HG02588 (cell line): ENCODE data around the gene PNISR.
A peak's percentile ranks its signal among the peaks of the same experiment; 100 is the strongest.
"Not testable (repeated sequence)": the region's sequence is repeated elsewhere in the genome, so short reads cannot be mapped to it uniquely, and the experiment has no call there.

Experiments used
- ATAC-seq: cut with Tn5 transposase; IDR thresholded peaks from one replicate; pipeline ENCODE4 v1.9.1; 2021; ENCODE audit warnings: mild to moderate bottlenecking, moderate library complexity; ENCODE audit not compliant: unreplicated experiment

The PNISR gene, protein sequence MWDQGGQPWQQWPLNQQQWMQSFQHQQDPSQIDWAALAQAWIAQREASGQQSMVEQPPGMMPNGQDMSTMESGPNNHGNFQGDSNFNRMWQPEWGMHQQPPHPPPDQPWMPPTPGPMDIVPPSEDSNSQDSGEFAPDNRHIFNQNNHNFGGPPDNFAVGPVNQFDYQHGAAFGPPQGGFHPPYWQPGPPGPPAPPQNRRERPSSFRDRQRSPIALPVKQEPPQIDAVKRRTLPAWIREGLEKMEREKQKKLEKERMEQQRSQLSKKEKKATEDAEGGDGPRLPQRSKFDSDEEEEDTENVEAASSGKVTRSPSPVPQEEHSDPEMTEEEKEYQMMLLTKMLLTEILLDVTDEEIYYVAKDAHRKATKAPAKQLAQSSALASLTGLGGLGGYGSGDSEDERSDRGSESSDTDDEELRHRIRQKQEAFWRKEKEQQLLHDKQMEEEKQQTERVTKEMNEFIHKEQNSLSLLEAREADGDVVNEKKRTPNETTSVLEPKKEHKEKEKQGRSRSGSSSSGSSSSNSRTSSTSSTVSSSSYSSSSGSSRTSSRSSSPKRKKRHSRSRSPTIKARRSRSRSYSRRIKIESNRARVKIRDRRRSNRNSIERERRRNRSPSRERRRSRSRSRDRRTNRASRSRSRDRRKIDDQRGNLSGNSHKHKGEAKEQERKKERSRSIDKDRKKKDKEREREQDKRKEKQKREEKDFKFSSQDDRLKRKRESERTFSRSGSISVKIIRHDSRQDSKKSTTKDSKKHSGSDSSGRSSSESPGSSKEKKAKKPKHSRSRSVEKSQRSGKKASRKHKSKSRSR

GRCh38 chr6:99424761-99425646, at the start of gene PNISR:
TSS of gene PNISR (minus strand) at chr6:99425308. CDS start at chr6:99414659, 10,649 bp downstream.
- peak; percentile 89 for ATAC-seq

GRCh38 chr6:99473730-99474129, 48.6 kb upstream of the PNISR start:
- ATAC-seq = no peak

DNA sequence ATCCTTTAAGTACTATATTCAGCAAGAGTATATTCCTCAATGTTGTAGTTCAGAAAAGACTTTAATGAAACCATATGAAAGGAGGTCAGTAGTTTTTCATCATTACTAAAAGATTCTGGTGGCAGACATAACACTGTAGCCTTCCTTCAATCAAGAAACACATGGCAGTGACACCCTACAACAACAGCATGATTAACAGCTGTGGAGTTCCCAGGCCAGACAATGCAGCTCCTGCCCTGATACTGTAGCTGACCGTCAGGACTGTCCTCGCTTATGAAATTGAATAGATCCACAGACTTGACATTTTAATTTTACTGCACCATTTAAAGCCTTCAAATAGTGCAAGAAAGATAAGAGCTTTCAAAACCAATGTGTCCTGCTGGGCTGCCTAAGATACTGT, 46.5 kb upstream of the PNISR start:
- ATAC-seq = no peak

GRCh38 chr6:99467509-99468106, 42.5 kb upstream of the PNISR start:
- peak; percentile 68 for ATAC-seq

GRCh38 chr6:99459133-99459532, 34.0 kb upstream of the PNISR start:
- not testable (repeated sequence) for ATAC-seq

GRCh38 chr6:99458319-99458718, 33.2 kb upstream of the PNISR start:
- ATAC-seq = no peak

GRCh38 chr6:99446076-99446475, 21.0 kb upstream of the PNISR start:
- ATAC-seq = no peak

DNA sequence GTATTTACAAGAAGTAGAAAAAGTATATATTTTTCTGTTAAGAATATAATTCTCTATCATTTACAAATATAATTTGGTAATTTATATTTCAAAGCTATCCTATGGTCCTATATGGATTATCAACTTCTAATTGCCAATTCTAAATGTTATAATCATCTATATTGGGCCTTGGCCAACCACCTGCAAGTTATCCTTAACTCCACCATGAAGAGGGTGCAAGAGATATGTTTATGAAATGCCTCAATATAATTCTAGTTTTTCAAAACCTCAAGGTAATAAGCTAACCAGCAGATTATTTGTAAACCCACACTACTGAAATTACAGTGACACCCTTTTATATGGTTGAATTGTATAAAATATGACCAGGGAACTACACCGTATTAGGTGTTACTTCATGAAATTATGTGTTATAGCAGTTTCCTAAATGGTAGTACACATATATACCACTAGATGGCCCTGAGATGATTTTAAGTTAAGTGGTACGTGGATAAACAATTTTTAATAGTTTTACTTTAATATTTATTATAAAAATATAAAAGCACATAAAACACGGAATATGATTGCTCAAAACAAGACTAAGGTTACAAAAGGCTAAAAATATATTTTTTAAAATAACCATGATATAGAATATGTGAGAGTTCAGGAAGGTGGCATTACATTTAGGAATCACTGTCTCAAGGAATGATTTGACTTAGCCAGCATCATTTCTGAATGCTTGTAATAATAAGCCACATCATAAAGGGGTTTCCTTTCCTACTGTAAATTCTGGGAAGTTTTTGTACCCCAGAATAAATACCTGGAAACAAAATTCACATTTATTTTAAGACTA, 9.8 kb upstream of the PNISR start:
- peak; percentile 71 for ATAC-seq

DNA sequence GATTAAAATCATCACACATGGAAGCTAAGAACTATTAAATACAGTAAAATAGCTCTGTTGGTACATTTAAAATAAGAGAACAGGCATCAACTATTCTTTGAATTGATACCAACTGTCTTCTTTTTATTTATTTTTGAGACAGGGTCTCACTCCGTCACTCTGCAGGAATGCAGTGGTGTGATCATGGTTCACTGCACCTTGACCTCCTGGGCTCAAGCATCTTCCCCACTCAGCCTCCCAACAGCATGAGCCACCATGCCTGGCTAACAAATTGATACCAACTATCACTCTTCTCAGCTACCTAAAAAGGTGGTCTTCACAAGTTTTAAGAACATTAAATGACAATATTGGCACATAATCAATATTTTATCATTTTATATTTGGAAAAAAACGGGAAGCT, 7.8 kb upstream of the PNISR start:
- no peak for ATAC-seq

DNA sequence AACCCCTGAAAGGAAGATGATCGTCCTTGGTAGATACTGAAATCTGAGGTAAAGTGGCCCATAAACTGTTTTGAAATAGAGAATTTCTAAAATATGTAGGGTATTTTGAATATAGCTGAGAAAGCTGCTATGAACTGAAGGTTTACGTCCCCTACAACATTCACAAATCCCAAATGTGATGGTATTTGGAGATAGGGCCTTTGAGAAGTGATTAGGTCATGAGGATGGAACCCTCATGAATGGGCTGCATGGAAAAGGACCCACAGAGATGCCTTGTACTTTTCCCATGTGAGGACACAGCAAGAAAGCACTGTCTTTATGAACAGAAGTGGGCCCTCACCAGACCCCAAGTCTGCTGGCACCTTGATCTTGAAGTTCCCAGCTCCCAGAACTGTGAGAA, 6.8 kb upstream of the PNISR start:
- ATAC-seq = no peak

DNA sequence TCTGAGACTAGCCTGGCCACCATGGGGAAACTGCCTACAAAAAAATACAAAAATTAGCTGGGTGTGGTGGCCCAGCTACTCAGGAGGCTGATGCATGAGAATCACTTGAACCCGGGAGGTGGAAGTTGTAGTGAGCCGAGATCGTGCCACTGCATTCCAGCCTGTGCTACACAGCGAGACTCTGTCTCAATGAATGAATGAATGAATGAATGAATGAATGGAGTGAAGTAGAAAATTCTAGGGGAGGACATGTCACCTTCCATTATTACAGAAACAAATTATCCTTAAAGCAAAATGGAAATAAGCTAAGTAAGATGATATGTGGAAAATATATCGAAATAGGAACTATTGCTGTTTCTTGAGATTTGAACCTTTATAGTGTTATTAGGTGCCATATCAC, 2.9 kb upstream of the PNISR start:
- no peak for ATAC-seq

- no peak for ATAC-seq
These were observed 1.3 kb upstream of the PNISR start for GRCh38 chr6:99426451-99426757.

- ATAC-seq = peak; percentile 53
These were observed 741 bp upstream of the PNISR start for GRCh38 chr6:99425647-99426450.

DNA sequence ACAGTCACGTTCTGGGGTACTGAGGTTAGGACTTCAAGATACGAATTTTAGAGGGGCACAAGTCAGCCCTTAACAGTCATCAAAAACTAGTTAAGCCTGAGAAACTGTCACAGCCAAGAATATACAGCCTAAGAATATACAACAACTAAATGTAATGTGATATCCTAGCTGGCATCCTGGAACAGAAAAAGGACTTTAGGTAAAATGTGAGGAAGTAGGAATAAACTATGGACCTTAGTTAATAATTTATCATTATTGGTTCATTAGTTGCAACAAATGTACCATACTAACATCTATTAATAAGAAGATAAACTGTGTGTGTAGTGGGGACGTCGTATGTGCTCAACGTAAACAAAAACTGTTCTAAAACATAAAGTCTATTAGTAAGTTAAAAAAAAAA, 1.1 kb downstream of the PNISR start:
- ATAC-seq = no peak

DNA sequence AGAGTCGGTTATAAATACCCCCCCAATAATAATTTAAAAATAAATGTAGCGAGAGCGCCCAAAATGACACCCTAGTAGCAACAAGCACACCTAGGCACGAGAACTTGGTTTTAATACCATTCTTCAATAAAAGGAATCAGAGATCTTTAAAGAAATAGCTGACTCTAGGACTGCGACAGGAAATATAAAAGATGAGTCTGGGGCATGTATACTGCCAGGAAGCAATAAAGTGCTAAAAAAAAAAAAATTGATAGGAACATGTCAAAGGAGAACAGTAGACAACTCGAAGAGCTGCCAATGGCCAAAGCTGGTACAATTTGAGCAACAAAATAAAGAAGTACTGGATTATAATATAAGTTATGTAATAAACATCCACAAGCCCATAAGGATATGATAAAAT, 2.2 kb downstream of the PNISR start:
- no peak for ATAC-seq

DNA sequence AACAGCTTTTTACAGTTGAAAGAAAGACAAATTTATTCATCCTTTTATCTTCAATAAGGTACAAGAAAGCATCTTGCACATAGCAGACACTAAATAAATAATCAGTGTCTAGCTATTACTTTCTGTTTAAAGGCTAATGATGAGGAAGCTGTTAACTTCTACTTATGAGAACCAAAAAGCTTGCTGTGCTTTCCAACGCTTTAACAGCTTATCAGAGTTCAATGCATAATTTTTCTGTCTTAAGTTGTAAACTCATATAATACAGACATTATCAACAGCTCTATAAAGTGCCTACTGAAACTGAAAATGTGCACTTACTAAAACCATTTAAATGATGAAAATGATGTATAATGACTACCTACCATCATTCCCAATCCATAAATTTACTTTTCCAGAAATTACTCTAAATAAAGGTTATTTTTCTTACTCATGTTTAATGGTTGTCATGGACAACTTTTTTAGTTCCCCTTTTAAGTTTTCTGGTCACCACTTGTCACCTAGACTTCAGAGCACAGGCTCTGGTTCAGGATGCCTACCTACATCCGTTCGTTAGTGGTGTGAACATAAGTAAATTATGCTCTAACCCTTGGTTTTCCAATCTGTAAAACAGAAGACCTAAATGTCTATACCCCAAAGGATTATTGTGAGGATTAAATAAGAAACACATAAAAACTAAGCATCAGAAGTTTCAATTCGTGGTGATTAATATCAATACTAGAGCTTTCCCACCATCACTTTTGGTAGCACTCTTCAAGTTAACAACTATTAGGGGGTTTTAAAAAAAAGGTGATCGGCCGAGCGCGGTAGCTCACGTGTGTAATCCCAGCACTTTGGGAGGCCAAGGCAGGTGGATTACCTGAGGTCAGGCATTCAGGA, 8.0 kb downstream of the PNISR start:
- ATAC-seq = peak; percentile 84

DNA sequence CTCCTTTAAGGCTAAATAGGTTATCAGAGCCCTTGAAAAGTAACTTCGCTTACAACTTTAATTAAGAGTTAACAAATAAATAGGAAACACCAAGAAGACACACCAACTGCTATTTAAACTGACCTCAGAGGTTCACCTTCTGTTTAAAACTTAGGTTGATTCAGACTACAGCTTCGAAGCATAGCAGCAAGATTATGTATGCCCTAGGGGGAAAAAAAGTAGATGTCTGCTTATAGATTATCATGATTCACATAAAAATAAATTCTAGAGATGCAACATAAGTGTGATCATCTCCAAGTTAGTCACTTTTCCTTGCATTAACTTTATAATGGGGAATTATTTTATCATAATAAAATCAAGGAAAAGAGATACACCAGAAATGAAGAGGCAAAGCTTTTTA, 8.9 kb downstream of the PNISR start:
- no peak for ATAC-seq

DNA sequence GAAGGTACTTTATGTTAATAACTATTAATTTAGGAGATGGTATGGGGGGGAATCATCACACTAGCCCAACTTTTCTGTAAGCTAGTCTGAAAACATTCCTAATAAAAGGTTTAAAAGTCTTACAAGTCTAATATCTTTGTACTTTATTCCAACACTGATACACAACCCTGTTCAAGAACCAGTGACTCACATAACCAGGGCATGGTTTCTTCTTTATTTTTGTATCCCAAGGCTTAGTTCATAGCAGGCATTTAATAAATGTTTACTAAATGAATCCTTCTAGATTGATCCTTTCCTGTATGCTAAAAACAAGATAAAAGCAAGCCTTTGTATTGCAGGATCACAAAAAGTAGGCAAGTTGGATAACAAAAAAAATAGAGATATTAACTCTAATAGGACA, 9.7 kb downstream of the PNISR start:
- ATAC-seq = no peak
